Smooth muscle cell (in vitro differentiated cells): ENCODE results near the gene RCN1. TPM values are rescaled to one million over a fixed set of nuclear protein-coding genes. Genes with fewer than 3 reads are reported as not detected.

Source experiments
- DNase-seq: peaks from one replicate; lab custom pipeline; 2025; ENCODE audit not compliant: unreplicated experiment; lab: John Stamatoyannopoulos, UW
- H2AFZ ChIP-seq: fragments of 200-600 bp; sonication (generic); 2 replicates; pipeline ENCODE4 v1.6.0; 2016; ENCODE audit warnings: antibody characterized with exemption, low read depth, mild to moderate bottlenecking
- H3F3A ChIP-seq: fragments of 200-600 bp; sonication (generic); 2 replicates; pipeline ENCODE4 v1.6.0; 2017; ENCODE audit warnings: antibody characterized with exemption, low read depth
- H3K27ac ChIP-seq: fragments of 200-600 bp; sonication (generic); 2 replicates; pipeline ENCODE4 v1.5.1; 2016; ENCODE audit warnings: low read depth, mild to moderate bottlenecking
- H3K27me3 ChIP-seq: fragments of 200-600 bp; sonication (generic); 2 replicates; pipeline ENCODE4 v1.6.1; 2016; ENCODE audit warnings: low read depth, mild to moderate bottlenecking
- H3K36me3 ChIP-seq: fragments of 200-600 bp; sonication (generic); 2 replicates; pipeline ENCODE4 v1.5.1; 2016; ENCODE audit warnings: low read depth
- H3K4me1 ChIP-seq: fragments of 200-600 bp; sonication (generic); 2 replicates; pipeline ENCODE4 v1.5.1; 2016; ENCODE audit warnings: low read depth
- H3K4me2 ChIP-seq: fragments of 200-600 bp; sonication (generic); 2 replicates; pipeline ENCODE4 v1.6.0; 2016; ENCODE audit warnings: mild to moderate bottlenecking
- H3K4me3 ChIP-seq: fragments of 200-600 bp; sonication (generic); 2 replicates; pipeline ENCODE4 v1.5.1; 2016; ENCODE audit warnings: mild to moderate bottlenecking
- H3K79me2 ChIP-seq: fragments of 200-600 bp; sonication (generic); 2 replicates; pipeline ENCODE4 v1.6.0; 2016; ENCODE audit warnings: low read depth, mild to moderate bottlenecking
- H3K9ac ChIP-seq: fragments of 200-600 bp; sonication (generic); 2 replicates; pipeline ENCODE4 v1.6.0; 2016; ENCODE audit warnings: low read depth
- H3K9me3 ChIP-seq: fragments of 200-600 bp; sonication (generic); replicated peaks from 2 replicates; pipeline ENCODE4 v1.5.1; 2016; ENCODE audit warnings: low read depth
- H4K20me1 ChIP-seq: fragments of 200-600 bp; sonication (generic); 2 replicates; pipeline ENCODE4 v1.6.0; 2016; ENCODE audit warnings: low read depth
- CTCF ChIP-seq: fragments of 200-600 bp; sonication (generic); IDR thresholded peaks from 2 replicates; pipeline ENCODE4 v1.5.1; 2017; ENCODE audit warnings: borderline replicate concordance, mild to moderate bottlenecking, antibody characterized with exemption; ENCODE audit not compliant: insufficient read depth, poor library complexity, severe bottlenecking
- WGBS: methylation state at CpG from one replicate; pipeline ENCODE4 v1.1.7; 2016; ENCODE audit warnings: low lambda C conversion rate; 5-methylcytosine and 5-hydroxymethylcytosine counted together
- polyA plus RNA-seq: library from polyadenylated mRNA; unstranded; fragments of >200 nt; fragmentation: Nextera tagmentation; extraction: Ambion mirVana; gene quantifications from 2 replicates; pipeline ENCODE4 v1.2.1, GENCODE V29; 2016
- total RNA-seq: library from RNA; depleted of rRNA; stranded (reverse); fragments of >200 nt; gene quantifications from 2 replicates; pipeline ENCODE4 v1.2.3, GENCODE V29; 2014

RCN1 gene
- total and polyA plus RNA-seq, 2 experiments from 2014 or later, result 244 to 372 TPM

- H3K79me2 ChIP-seq, result no peaks in the 10 kb centered on the region
- no peaks in the 10 kb centered on the region for H3F3A ChIP-seq
- H4K20me1 ChIP-seq, result no peaks in the 10 kb centered on the region
- no peak overlapping the region for H3K4me2 ChIP-seq
- no peaks in the 10 kb centered on the region for H3K27me3 ChIP-seq
- no peak overlapping the region for H3K27ac ChIP-seq
- no peaks in the 10 kb centered on the region for H3K36me3 ChIP-seq
- no peak overlapping the region for H3K4me3 ChIP-seq
- H3K9ac ChIP-seq, result no peak overlapping the region
- no peak for TF ChIP-seq CTCF
- peaks cover 11% of the 10 kb centered on the region for H3K4me1 ChIP-seq
- no peak overlapping the region for H2AFZ ChIP-seq
- DNase-seq, result no peak
- WGBS, result 78% methylated on average over 4 of the region's 4 CpGs
- H3K9me3 ChIP-seq, result no peaks in the 10 kb centered on the region
Observed at GRCh38 chr11:32079553-32079952, 11.3 kb upstream of the RCN1 start.

- H3K9me3 ChIP-seq, result no peaks in the 10 kb centered on the region
Observed at GRCh38 chr11:32080361-32080980, 10.4 kb upstream of the RCN1 start.

GRCh38 chr11:32081129-32081641, 9.7 kb upstream of the RCN1 start:
- Histone ChIP-seq H3K4me3 (no peak overlapping the region), H4K20me1 (no peaks in the 10 kb centered on the region), H3K27me3 (no peaks in the 10 kb centered on the region), H3K79me2 (no peaks in the 10 kb centered on the region), H3K9me3 (no peaks in the 10 kb centered on the region), H3K4me2 (no peak overlapping the region), H3K27ac (no peak overlapping the region), H2AFZ (no peak overlapping the region), H3K36me3 (no peaks in the 10 kb centered on the region), H3F3A (no peaks in the 10 kb centered on the region), H3K4me1 (peaks cover 11% of the 10 kb centered on the region), H3K9ac (no peak overlapping the region)
- DNase-seq, result no peak
- WGBS, result 71% methylated on average over 3 of the region's 3 CpGs
- TF ChIP-seq CTCF, result no peak

More at GRCh38 chr11:32080361-32080980, 10.4 kb upstream of the RCN1 start:
- Histone ChIP-seq H3K36me3 (no peaks in the 10 kb centered on the region), H3K4me2 (no peak overlapping the region), H3F3A (no peaks in the 10 kb centered on the region), H3K4me3 (no peak overlapping the region), H3K27me3 (no peaks in the 10 kb centered on the region), H3K9ac (no peak overlapping the region), H2AFZ (no peak overlapping the region), H3K27ac (no peak overlapping the region), H4K20me1 (no peaks in the 10 kb centered on the region), H3K79me2 (no peaks in the 10 kb centered on the region), H3K4me1 (peaks cover 11% of the 10 kb centered on the region)
- WGBS, result 99% methylated on average over 2 of the region's 2 CpGs
- DNase-seq, result no peak
- TF ChIP-seq CTCF, result no peak

- H4K20me1 ChIP-seq, result no peaks in the 10 kb centered on the region
- H3K9me3 ChIP-seq, result no peaks in the 10 kb centered on the region
- no peaks in the 10 kb centered on the region for H3K27me3 ChIP-seq
- no peak overlapping the region for H3K9ac ChIP-seq
- H3F3A ChIP-seq, result no peaks in the 10 kb centered on the region
- DNase-seq, result no peak
- 100% methylated on average over 1 of the region's 1 CpG for WGBS
- no peak overlapping the region for H3K4me3 ChIP-seq
- H3K79me2 ChIP-seq, result no peaks in the 10 kb centered on the region
- H3K27ac ChIP-seq, result no peak overlapping the region
- TF ChIP-seq CTCF, result no peak
- H3K4me1 ChIP-seq, result peaks cover 11% of the 10 kb centered on the region
- H3K4me2 ChIP-seq, result no peak overlapping the region
- H2AFZ ChIP-seq, result no peak overlapping the region
- H3K36me3 ChIP-seq, result no peaks in the 10 kb centered on the region
Observed at GRCh38 chr11:32081901-32082300, 9.0 kb upstream of the RCN1 start.
